Hepatocyte (in vitro differentiated cells): ENCODE measurements around the gene APOB. TPM values are rescaled to one million over a fixed set of nuclear protein-coding genes. Genes with fewer than 3 reads are reported as not detected.

Experiments
- DNase-seq: peaks from one replicate; pipeline ENCODE4 v3.0.0-alpha.2; 2016; ENCODE audit warnings: low spot score
- H2AFZ ChIP-seq: fragments of 200-600 bp; sonication (generic); 2 replicates; pipeline ENCODE4 v1.6.0; 2016; ENCODE audit warnings: antibody characterized with exemption, mild to moderate bottlenecking
- H3K27ac ChIP-seq: fragments of 200-600 bp; sonication (generic); 2 replicates; pipeline ENCODE4 v1.5.1; 2016; ENCODE audit warnings: mild to moderate bottlenecking
- H3K27me3 ChIP-seq: fragments of 200-600 bp; sonication (generic); 2 replicates; pipeline ENCODE4 v1.6.1; 2016
- H3K36me3 ChIP-seq: fragments of 200-600 bp; sonication (generic); replicated peaks from 2 replicates; pipeline ENCODE4 v1.5.1; 2016; ENCODE audit warnings: low read depth; ENCODE audit not compliant: insufficient read depth
- H3K4me1 ChIP-seq: fragments of 200-600 bp; sonication (generic); 2 replicates; pipeline ENCODE4 v1.5.1; 2016; ENCODE audit warnings: mild to moderate bottlenecking, moderate library complexity; ENCODE audit not compliant: insufficient read depth
- H3K4me2 ChIP-seq: fragments of 200-600 bp; sonication (generic); 2 replicates; pipeline ENCODE4 v1.6.0; 2016
- H3K4me3 ChIP-seq: fragments of 200-600 bp; sonication (generic); 2 replicates; pipeline ENCODE4 v1.5.1; 2016; ENCODE audit warnings: mild to moderate bottlenecking
- H3K79me2 ChIP-seq: fragments of 200-600 bp; sonication (generic); 2 replicates; pipeline ENCODE4 v1.6.0; 2017; ENCODE audit warnings: mild to moderate bottlenecking
- H3K9me2 ChIP-seq: fragments of 200-600 bp; sonication (generic); replicated peaks from 2 replicates; pipeline ENCODE4 v1.6.0; 2017; ENCODE audit warnings: mild to moderate bottlenecking; ENCODE audit not compliant: insufficient read depth
- H3K9me3 ChIP-seq: fragments of 200-600 bp; sonication (generic); 2 replicates; pipeline ENCODE4 v1.5.1; 2016; ENCODE audit warnings: low read depth, mild to moderate bottlenecking
- H4K20me1 ChIP-seq: fragments of 200-600 bp; sonication (generic); 2 replicates; pipeline ENCODE4 v1.6.0; 2016; ENCODE audit warnings: mild to moderate bottlenecking; ENCODE audit not compliant: insufficient read depth, poor library complexity, severe bottlenecking
- CTCF ChIP-seq: fragments of 200-600 bp; sonication (generic); IDR thresholded peaks from 2 replicates; pipeline ENCODE4 v1.5.1; 2016; ENCODE audit warnings: antibody characterized with exemption, mild to moderate bottlenecking; ENCODE audit not compliant: poor library complexity
- EZH2 ChIP-seq: fragments of 200-600 bp; sonication (generic); IDR thresholded peaks from 2 replicates; pipeline ENCODE4 v1.6.1; 2016; ENCODE audit warnings: antibody characterized with exemption, mild to moderate bottlenecking, borderline replicate concordance
- EZH2phosphoT487 ChIP-seq: fragments of 200-600 bp; sonication (generic); IDR thresholded peaks from one replicate; pipeline ENCODE4 v1.6.1; 2018; ENCODE audit warnings: antibody characterized with exemption, mild to moderate bottlenecking, low read depth, moderate library complexity; ENCODE audit not compliant: unreplicated experiment, severe bottlenecking
- WGBS: methylation state at CpG from one replicate; pipeline ENCODE4 v1.1.6; 2016; ENCODE audit warnings: low lambda C conversion rate; ENCODE audit errors: missing lambda C conversion rate; 5-methylcytosine and 5-hydroxymethylcytosine counted together
- polyA plus RNA-seq: library from polyadenylated mRNA; unstranded; fragments of >200 nt; fragmentation: Nextera tagmentation; extraction: Ambion mirVana; gene quantifications from 2 replicates; pipeline ENCODE4 v1.2.1, GENCODE V29; 2016
- total RNA-seq: library from RNA; depleted of rRNA; stranded (reverse); fragments of >200 nt; gene quantifications from 2 replicates; pipeline ENCODE4 v1.2.3, GENCODE V29; 2014

APOB gene
- total and polyA plus RNA-seq, 2 experiments from 2014 or later, result 184 to 814 TPM

GRCh38 chr2:20986024-20986939 lies 57.6 kb downstream of the APOB start:
- no peaks in the 10 kb centered on the region for H3K79me2 ChIP-seq
- no peaks in the 10 kb centered on the region for H3K4me1 ChIP-seq
- H3K36me3 ChIP-seq, result no peaks in the 10 kb centered on the region
- H3K4me2 ChIP-seq, result no peak overlapping the region
- H3K27me3 ChIP-seq, result no peaks in the 10 kb centered on the region
- 87% methylated on average over 5 of the region's 5 CpGs for WGBS
- H3K9me2 ChIP-seq, result no peaks in the 10 kb centered on the region
- no peak overlapping the region for H3K4me3 ChIP-seq
- H2AFZ ChIP-seq, result no peak overlapping the region
- no peaks in the 10 kb centered on the region for H3K9me3 ChIP-seq
- TF ChIP-seq EZH2 (no peak), CTCF (no peak), EZH2phosphoT487 (no peak)
- no peak for DNase-seq
- no peak overlapping the region for H3K27ac ChIP-seq
- H4K20me1 ChIP-seq, result no peaks in the 10 kb centered on the region

- Histone ChIP-seq H3K79me2 (no peaks in the 10 kb centered on the region), H3K27ac (no peak overlapping the region), H3K4me1 (no peaks in the 10 kb centered on the region), H3K36me3 (no peaks in the 10 kb centered on the region), H3K9me3 (no peaks in the 10 kb centered on the region), H3K4me3 (no peak overlapping the region), H3K4me2 (no peak overlapping the region), H4K20me1 (no peaks in the 10 kb centered on the region), H3K9me2 (no peaks in the 10 kb centered on the region), H3K27me3 (no peaks in the 10 kb centered on the region), H2AFZ (no peak overlapping the region)
- no peak for DNase-seq
- TF ChIP-seq EZH2phosphoT487, result no peak
- TF ChIP-seq CTCF, result no peak
- no peak for TF ChIP-seq EZH2
- 39% methylated on average over 5 of the region's 5 CpGs for WGBS
Measured at GRCh38 chr2:20985062-20985461, 58.8 kb downstream of the APOB start.

- no peak for DNase-seq
- WGBS, result 84% methylated on average over 8 of the region's 8 CpGs
Measured at GRCh38 chr2:20984408-20984807, 59.5 kb downstream of the APOB start.

More at GRCh38 chr2:20984408-20984807, 59.5 kb downstream of the APOB start:
- no peak overlapping the region for H3K27ac ChIP-seq
- H2AFZ ChIP-seq, result no peak overlapping the region
- no peaks in the 10 kb centered on the region for H4K20me1 ChIP-seq
- H3K9me3 ChIP-seq, result no peaks in the 10 kb centered on the region
- no peaks in the 10 kb centered on the region for H3K27me3 ChIP-seq
- no peak overlapping the region for H3K4me3 ChIP-seq
- H3K4me2 ChIP-seq, result no peak overlapping the region
- H3K36me3 ChIP-seq, result no peaks in the 10 kb centered on the region
- TF ChIP-seq CTCF (no peak), EZH2phosphoT487 (no peak), EZH2 (no peak)
- no peaks in the 10 kb centered on the region for H3K9me2 ChIP-seq
- no peaks in the 10 kb centered on the region for H3K79me2 ChIP-seq
- H3K4me1 ChIP-seq, result no peaks in the 10 kb centered on the region
